HEK293 (cell line): ENCODE data around the gene LRP8.

ENCODE experiments used
- YY1 ChIP-seq: fragments of 450-650 bp; formaldehyde crosslinking; IDR thresholded peaks from 2 replicates; pipeline ENCODE4 v1.5.1; 2018; ENCODE audit warnings: missing biosample characterization, missing genetic modification characterization
- ZBTB17 ChIP-seq: fragments of 450-650 bp; formaldehyde crosslinking; IDR thresholded peaks from 2 replicates; pipeline ENCODE4 v1.5.1; 2016; ENCODE audit warnings: missing biosample characterization, missing genetic modification characterization
- ZNF10 ChIP-seq: fragments of 450-650 bp; formaldehyde crosslinking; IDR thresholded peaks from 2 replicates; pipeline ENCODE4 v1.5.1; 2017; ENCODE audit warnings: missing biosample characterization, missing genetic modification characterization
- ZNF121 ChIP-seq: fragments of 450-650 bp; formaldehyde crosslinking; IDR thresholded peaks from 2 replicates; pipeline ENCODE4 v1.5.1; 2016; ENCODE audit warnings: missing biosample characterization, missing genetic modification characterization
- ZNF394 ChIP-seq: fragments of 450-650 bp; formaldehyde crosslinking; IDR thresholded peaks from 2 replicates; pipeline ENCODE4 v1.5.1; 2016; ENCODE audit warnings: missing biosample characterization, missing genetic modification characterization, mild to moderate bottlenecking, moderate library complexity, borderline replicate concordance
- ZNF521 ChIP-seq: fragments of 450-650 bp; formaldehyde crosslinking; IDR thresholded peaks from 2 replicates; pipeline ENCODE4 v1.5.1; 2017; ENCODE audit warnings: missing biosample characterization, mild to moderate bottlenecking, missing genetic modification characterization
- TF ChIP-seq, protein P1 (sequence below): fragments of 450-650 bp; formaldehyde crosslinking; IDR thresholded peaks from 2 replicates; pipeline ENCODE4 v1.5.1; 2016; ENCODE audit warnings: missing biosample characterization, missing genetic modification characterization

- TF ChIP-seq, protein P1, sequence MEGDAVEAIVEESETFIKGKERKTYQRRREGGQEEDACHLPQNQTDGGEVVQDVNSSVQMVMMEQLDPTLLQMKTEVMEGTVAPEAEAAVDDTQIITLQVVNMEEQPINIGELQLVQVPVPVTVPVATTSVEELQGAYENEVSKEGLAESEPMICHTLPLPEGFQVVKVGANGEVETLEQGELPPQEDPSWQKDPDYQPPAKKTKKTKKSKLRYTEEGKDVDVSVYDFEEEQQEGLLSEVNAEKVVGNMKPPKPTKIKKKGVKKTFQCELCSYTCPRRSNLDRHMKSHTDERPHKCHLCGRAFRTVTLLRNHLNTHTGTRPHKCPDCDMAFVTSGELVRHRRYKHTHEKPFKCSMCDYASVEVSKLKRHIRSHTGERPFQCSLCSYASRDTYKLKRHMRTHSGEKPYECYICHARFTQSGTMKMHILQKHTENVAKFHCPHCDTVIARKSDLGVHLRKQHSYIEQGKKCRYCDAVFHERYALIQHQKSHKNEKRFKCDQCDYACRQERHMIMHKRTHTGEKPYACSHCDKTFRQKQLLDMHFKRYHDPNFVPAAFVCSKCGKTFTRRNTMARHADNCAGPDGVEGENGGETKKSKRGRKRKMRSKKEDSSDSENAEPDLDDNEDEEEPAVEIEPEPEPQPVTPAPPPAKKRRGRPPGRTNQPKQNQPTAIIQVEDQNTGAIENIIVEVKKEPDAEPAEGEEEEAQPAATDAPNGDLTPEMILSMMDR (tag by site-specific recombination): no peak
- no peak for TF ChIP-seq YY1 (tag by site-specific recombination)
- TF ChIP-seq ZNF521 (tag by site-specific recombination): no peak
- no peak for TF ChIP-seq ZNF10 (tag by site-specific recombination)
- TF ChIP-seq ZBTB17 (tag by site-specific recombination): no peak
- TF ChIP-seq ZNF394 (tag by site-specific recombination): no peak
- TF ChIP-seq ZNF121 (tag by site-specific recombination): no peak
These were observed 8.3 kb upstream of the LRP8 start for GRCh38 chr1:53336146-53336545.
